GM19463 (cell line): Measurements from ENCODE around the gene ADIRF.
"Not testable (repeated sequence)": the region's sequence is repeated elsewhere in the genome, so short reads cannot be mapped to it uniquely, and the experiment has no call there.

Experiments
- ATAC-seq: cut with Tn5 transposase; IDR thresholded peaks from one replicate; pipeline ENCODE4 v1.9.1; 2021; ENCODE audit warnings: mild to moderate bottlenecking, moderate library complexity; ENCODE audit not compliant: unreplicated experiment

ADIRF gene

GRCh38 chr10:86968271-86968993 lies at the start of gene ADIRF:
Gene ADIRF (plus strand): TSS chr10:86968482. CDS start chr10:86968545, 63 bp downstream.
- ATAC-seq = no peak

GRCh38 chr10:86922553-86922961 lies 45.7 kb upstream of the ADIRF start:
- ATAC-seq = no peak

- ATAC-seq = no peak
Observed at GRCh38 chr10:86929468-86930380, 38.6 kb upstream of the ADIRF start.

GRCh38 chr10:86931872-86932271 lies 36.4 kb upstream of the ADIRF start:
- ATAC-seq = no peak

- ATAC-seq = no peak
Observed at GRCh38 chr10:86932674-86933073, 35.6 kb upstream of the ADIRF start.

GRCh38 chr10:86934162-86934711 lies 34.0 kb upstream of the ADIRF start:
- not testable (repeated sequence) for ATAC-seq

GRCh38 chr10:86936661-86937501 lies 31.4 kb upstream of the ADIRF start:
- ATAC-seq = no peak

GRCh38 chr10:86937502-86938154 lies 30.7 kb upstream of the ADIRF start:
- no peak for ATAC-seq

- ATAC-seq = no peak
Observed at GRCh38 chr10:86938260-86938659, 30.0 kb upstream of the ADIRF start.

GRCh38 chr10:86940076-86940475 lies 28.2 kb upstream of the ADIRF start:
- ATAC-seq = not testable (repeated sequence)

- no peak for ATAC-seq
Observed at GRCh38 chr10:86940677-86941076, 27.6 kb upstream of the ADIRF start.

- ATAC-seq = no peak
Observed at GRCh38 chr10:86941426-86941825, 26.9 kb upstream of the ADIRF start.

- no peak for ATAC-seq
Observed at GRCh38 chr10:86941991-86942421, 26.3 kb upstream of the ADIRF start.

- ATAC-seq = no peak
Observed at GRCh38 chr10:86942441-86943315, 25.6 kb upstream of the ADIRF start.

GRCh38 chr10:86943316-86944030 lies 24.8 kb upstream of the ADIRF start:
- ATAC-seq = no peak

- no peak for ATAC-seq
Observed at GRCh38 chr10:86944031-86944419, 24.3 kb upstream of the ADIRF start.

- no peak for ATAC-seq
Observed at GRCh38 chr10:86944471-86944870, 23.8 kb upstream of the ADIRF start.

GRCh38 chr10:86944907-86945306 lies 23.4 kb upstream of the ADIRF start:
- ATAC-seq = no peak
